WTC11 (cell line): ENCODE measurements around the gene TSPAN18. TPM values are rescaled to one million over a fixed set of nuclear protein-coding genes. Genes with fewer than 3 reads are reported as not detected.
A peak's percentile ranks its signal among the peaks of the same experiment; 100 is the strongest.

Source experiments
- ATAC-seq: fragments of 200-7000 bp; cut with Tn5 transposase; 2 replicates; pipeline ENCODE4 v1.10.0; 2021; ENCODE audit warnings: mild to moderate bottlenecking, moderate library complexity
- CTCF ChIA-PET: fragments of 300-600 bp; sonication (Branson Sonifier 250); formaldehyde crosslinking; loops from one replicate; lab custom pipeline; 2021; ENCODE audit warnings: antibody characterized with exemption; lab: Charles Lee
- POLR2A ChIA-PET: fragments of 350-600 bp; sonication (Branson Sonifier 250); formaldehyde crosslinking; loops from one replicate; lab custom pipeline; 2021; ENCODE audit warnings: antibody characterized with exemption; lab: Charles Lee
- DNase-seq: peaks from one replicate; pipeline ENCODE4 v3.0.0; 2021; ENCODE audit warnings: low spot score
- H3K27ac Mint-ChIP-seq: 2 replicates; pipeline ENCODE4 v1.8.0; 2021; ENCODE audit warnings: mixed read lengths
- H3K27me3 Mint-ChIP-seq: 2 replicates; pipeline ENCODE4 v1.8.0; 2021; ENCODE audit warnings: low read depth, mild to moderate bottlenecking, moderate library complexity, mixed read lengths
- H3K36me3 Mint-ChIP-seq: 2 replicates; pipeline ENCODE4 v1.8.0; 2021; ENCODE audit warnings: mixed read lengths
- H3K4me1 Mint-ChIP-seq: 2 replicates; pipeline ENCODE4 v1.8.0; 2022; ENCODE audit warnings: mixed read lengths
- H3K4me3 Mint-ChIP-seq: 2 replicates; pipeline ENCODE4 v1.8.0; 2021; ENCODE audit warnings: mild to moderate bottlenecking, moderate library complexity, mixed read lengths
- H3K9me3 Mint-ChIP-seq: 2 replicates; pipeline ENCODE4 v1.8.0; 2021; ENCODE audit warnings: mixed read lengths
- CTCF ChIP-seq: fragments of 200-600 bp; IDR thresholded peaks from 2 replicates; pipeline ENCODE4 v1.8.0; 2022; ENCODE audit warnings: antibody characterized with exemption
- E2F4 ChIP-seq: sonication (generic); formaldehyde crosslinking; IDR thresholded peaks from 2 replicates; pipeline ENCODE4 v1.8.1; 2022; ENCODE audit warnings: low read depth, mild to moderate bottlenecking, moderate library complexity, missing genetic modification reagents, borderline replicate concordance
- EMX1 ChIP-seq: fragments of 250-450 bp; sonication (Bioruptor Pico); IDR thresholded peaks from 2 replicates; pipeline ENCODE4 v1.8.0; 2021; ENCODE audit warnings: mild to moderate bottlenecking
- FOXJ3 ChIP-seq: sonication (generic); formaldehyde crosslinking; IDR thresholded peaks from 2 replicates; pipeline ENCODE4 v1.9.0; 2021; ENCODE audit warnings: missing genetic modification reagents, mild to moderate bottlenecking, borderline replicate concordance
- FOXP1 ChIP-seq: sonication (generic); formaldehyde crosslinking; IDR thresholded peaks from 2 replicates; pipeline ENCODE4 v1.8.0; 2022; ENCODE audit warnings: missing genetic modification reagents, mild to moderate bottlenecking, moderate library complexity, borderline replicate concordance
- GTF2I ChIP-seq: fragments of 250-450 bp; sonication (Bioruptor Pico); conservative IDR thresholded peaks from 2 replicates; pipeline ENCODE4 v1.4.0; 2021; ENCODE audit warnings: mild to moderate bottlenecking
- IRF2 ChIP-seq: sonication (generic); formaldehyde crosslinking; IDR thresholded peaks from 2 replicates; pipeline ENCODE4 v1.8.0; 2022; ENCODE audit warnings: low read depth, missing genetic modification reagents, borderline replicate concordance
- MLX ChIP-seq: sonication (generic); formaldehyde crosslinking; IDR thresholded peaks from 2 replicates; pipeline ENCODE4 v1.8.1; 2023; ENCODE audit warnings: mild to moderate bottlenecking, missing genetic modification reagents, moderate library complexity
- MXD4 ChIP-seq: fragments of 250-450 bp; sonication (Bioruptor Pico); IDR thresholded peaks from 2 replicates; pipeline ENCODE4 v1.8.0; 2021; ENCODE audit warnings: mild to moderate bottlenecking, moderate library complexity, borderline replicate concordance
- NFYB ChIP-seq: sonication (generic); formaldehyde crosslinking; conservative IDR thresholded peaks from 2 replicates; pipeline ENCODE4 v1.8.0; 2022; ENCODE audit warnings: low read depth, missing genetic modification reagents
- OVOL2 ChIP-seq: fragments of 250-450 bp; sonication (Bioruptor Pico); IDR thresholded peaks from 2 replicates; pipeline ENCODE4 v1.9.0; 2021; ENCODE audit warnings: mild to moderate bottlenecking, borderline replicate concordance
- PREB ChIP-seq: sonication (generic); formaldehyde crosslinking; IDR thresholded peaks from 2 replicates; pipeline ENCODE4 v1.8.1; 2022; ENCODE audit warnings: mild to moderate bottlenecking, missing genetic modification reagents, moderate library complexity, borderline replicate concordance
- PRRX2 ChIP-seq: fragments of 250-450 bp; sonication (Bioruptor Pico); IDR thresholded peaks from 2 replicates; pipeline ENCODE4 v1.8.0; 2021; ENCODE audit warnings: mild to moderate bottlenecking
- RELA ChIP-seq: sonication (generic); formaldehyde crosslinking; IDR thresholded peaks from 2 replicates; pipeline ENCODE4 v1.8.1; 2022; ENCODE audit warnings: missing genetic modification reagents, mild to moderate bottlenecking, borderline replicate concordance
- SP1 ChIP-seq: sonication (generic); formaldehyde crosslinking; conservative IDR thresholded peaks from 2 replicates; pipeline ENCODE4 v1.8.1; 2022; ENCODE audit warnings: missing genetic modification reagents
- TEAD1 ChIP-seq: sonication (generic); formaldehyde crosslinking; IDR thresholded peaks from 2 replicates; pipeline ENCODE4 v1.8.0; 2022; ENCODE audit warnings: mild to moderate bottlenecking, missing genetic modification reagents
- TEAD4 ChIP-seq: sonication (generic); formaldehyde crosslinking; IDR thresholded peaks from 2 replicates; pipeline ENCODE4 v1.8.0; 2022; ENCODE audit warnings: mild to moderate bottlenecking, missing genetic modification reagents
- USF1 ChIP-seq: sonication (generic); formaldehyde crosslinking; IDR thresholded peaks from 2 replicates; pipeline ENCODE4 v1.8.0; 2022; ENCODE audit warnings: mild to moderate bottlenecking, missing genetic modification reagents
- ZNF121 ChIP-seq: sonication (generic); formaldehyde crosslinking; IDR thresholded peaks from 2 replicates; pipeline ENCODE4 v1.8.0; 2023; ENCODE audit warnings: missing genetic modification reagents
- ZNF232 ChIP-seq: sonication (generic); formaldehyde crosslinking; IDR thresholded peaks from 2 replicates; pipeline ENCODE4 v1.8.0; 2022; ENCODE audit warnings: mild to moderate bottlenecking, missing genetic modification reagents
- ZNF425 ChIP-seq: fragments of 250-450 bp; sonication (Bioruptor Pico); conservative IDR thresholded peaks from 2 replicates; pipeline ENCODE4 v1.9.0; 2021; ENCODE audit warnings: mild to moderate bottlenecking
- ZSCAN18 ChIP-seq: fragments of 250-450 bp; sonication (Bioruptor Pico); IDR thresholded peaks from 2 replicates; pipeline ENCODE4 v2.1.2; 2022; ENCODE audit warnings: mild to moderate bottlenecking, moderate library complexity
- total RNA-seq: library from RNA; stranded (reverse); gene quantifications from 3 replicates; pipeline ENCODE4 v1.2.3, GENCODE V29; 2021

The TSPAN18 gene
- total RNA-seq, 1 experiment from 2014 or later = 44.7 TPM

GRCh38 chr11:44761551-44761961 lies 34.8 kb downstream of the TSPAN18 start:
- no peak for ATAC-seq
- Mint-ChIP-seq H3K9me3 (peaks cover 12% of the 10 kb centered on the region), H3K36me3 (peaks cover 20% of the 10 kb centered on the region), H3K27ac (0 out of 2 replicates have a peak overlapping the region, but pooled peaks have one; percentile 3), H3K4me3 (no peak overlapping the region), H3K27me3 (peaks cover 13% of the 10 kb centered on the region), H3K4me1 (peaks cover 49% of the 10 kb centered on the region)
- ChIA-PET POLR2A (interaction anchor here (1.2 kb wide), 1 partner anchor 138 kb away, joined by 3 read pairs; no protein-coding TSS in a partner anchor), CTCF (interaction anchor here (0.6 to 2.0 kb wide), 20 partner anchors 12 to 205 kb away, joined by 3 to 22 read pairs (median 5); no protein-coding TSS in a partner anchor)
- TF ChIP-seq ZNF425 (CRISPR knock-in tag) = no peak
- TF ChIP-seq PRRX2 (CRISPR knock-in tag) = no peak
- TF ChIP-seq RELA = no peak
- TF ChIP-seq ZSCAN18 (CRISPR knock-in tag) = no peak
- TF ChIP-seq EMX1 (CRISPR knock-in tag) = no peak
- no peak for DNase-seq

GRCh38 chr11:44763121-44763820 lies 36.5 kb downstream of the TSPAN18 start:
- TF ChIP-seq NFYB (CRISPR knock-in tag) (no peak), TEAD1 (CRISPR knock-in tag) (no peak), FOXJ3 (no peak), FOXP1 (CRISPR knock-in tag) (no peak), TEAD4 (CRISPR knock-in tag) (no peak), ZNF121 (no peak), IRF2 (CRISPR knock-in tag) (no peak), PREB (CRISPR knock-in tag) (no peak)
- TF ChIP-seq, all 79 proteins: peak for 0
- CTCF ChIA-PET = interaction anchor here (0.8 to 2.0 kb wide), 10 partner anchors 8 to 149 kb away, joined by 3 to 14 read pairs (median 6); no protein-coding TSS in a partner anchor

GRCh38 chr11:44764583-44764982 lies 37.8 kb downstream of the TSPAN18 start:
- Mint-ChIP-seq H3K9me3 (peaks cover 16% of the 10 kb centered on the region), H3K4me3 (no peak overlapping the region), H3K36me3 (peaks cover 31% of the 10 kb centered on the region), H3K27ac (no peak overlapping the region), H3K27me3 (peaks cover 5% of the 10 kb centered on the region; the same call in 1 of the 2 replicates), H3K4me1 (peaks cover 52% of the 10 kb centered on the region)
- CTCF ChIA-PET = interaction anchor here (1.5 kb wide), 1 partner anchor 163 kb away, joined by 3 read pairs; no protein-coding TSS in a partner anchor
- POLR2A ChIA-PET = no interaction called here
- ATAC-seq = no peak
- DNase-seq = no peak
- no peak for TF ChIP-seq MLX (CRISPR knock-in tag)
- TF ChIP-seq USF1 = no peak
- no peak for TF ChIP-seq ZNF232 (CRISPR knock-in tag)
- TF ChIP-seq RELA = no peak
- no peak for TF ChIP-seq GTF2I (CRISPR knock-in tag)
- no peak for TF ChIP-seq CTCF
- no peak for TF ChIP-seq SP1 (CRISPR knock-in tag)
- TF ChIP-seq E2F4 (CRISPR knock-in tag) = no peak
- no peak for TF ChIP-seq MXD4 (CRISPR knock-in tag)
- TF ChIP-seq OVOL2 (CRISPR knock-in tag) = no peak

More at GRCh38 chr11:44763121-44763820, 36.5 kb downstream of the TSPAN18 start:
- Mint-ChIP-seq H3K9me3 (peaks cover 16% of the 10 kb centered on the region), H3K36me3 (peaks cover 27% of the 10 kb centered on the region), H3K4me3 (no peak overlapping the region), H3K27me3 (peaks cover 9% of the 10 kb centered on the region), H3K27ac (peak overlapping the region; percentile 69; the same call in 1 of the 2 replicates), H3K4me1 (peaks cover 53% of the 10 kb centered on the region)
- POLR2A ChIA-PET = interaction anchor here (0.6 kb wide), 1 partner anchor 374 kb away, joined by 5 read pairs; no protein-coding TSS in a partner anchor
- ATAC-seq = peak; percentile 17
- no peak for DNase-seq
